PC-3 (cell line): ENCODE measurements around the gene SF3B6.

Experiments
- CTCF ChIP-seq: fragments of 300-600 bp; sonication (generic); conservative IDR thresholded peaks from 2 replicates; pipeline ENCODE4 v1.5.1; 2017; ENCODE audit warnings: antibody characterized with exemption, low read depth, mild to moderate bottlenecking, low read length
- EZH2 ChIP-seq: fragments of 300-600 bp; sonication (generic); IDR thresholded peaks from one replicate; pipeline ENCODE4 v1.6.1; 2017; ENCODE audit warnings: antibody characterized with exemption, mild to moderate bottlenecking, low read length; ENCODE audit not compliant: unreplicated experiment
- EZH2phosphoT487 ChIP-seq: fragments of 300-600 bp; sonication (generic); IDR thresholded peaks from 2 replicates; pipeline ENCODE4 v1.6.1; 2018; ENCODE audit warnings: mild to moderate bottlenecking, antibody characterized with exemption, low read length, borderline replicate concordance

- TF ChIP-seq CTCF (no peak), EZH2 (no peak), EZH2phosphoT487 (no peak)
Measured at GRCh38 chr2:24123195-24123921, 47.2 kb upstream of the SF3B6 start, which contains the start of the genes FAM228B and PFN4.
